GM13976 (cell line): ENCODE data around the gene UBL3.

Experiments
- DNase-seq: peaks from one replicate; pipeline ENCODE4 v3.0.0; 2012; ENCODE audit warnings: low spot score
- in situ Hi-C: fragments of 300-500 bp; cut with MboI; formaldehyde crosslinking; loops from one replicate; pipeline ENCODE4 v1.12.0; 2022; ENCODE audit warnings: low sequenced_read_pairs, mixed read lengths, inconsistent platforms; ENCODE audit not compliant: unreplicated experiment
- TF ChIP-seq, protein P1 (sequence below): IDR thresholded peaks from 2 replicates; pipeline ENCODE4 v1.5.1; 2012; ENCODE audit warnings: borderline replicate concordance, mild to moderate bottlenecking; ENCODE audit not compliant: insufficient read depth; ENCODE audit errors: extremely low read depth, missing control alignments, control extremely low read depth

UBL3 gene

DNA sequence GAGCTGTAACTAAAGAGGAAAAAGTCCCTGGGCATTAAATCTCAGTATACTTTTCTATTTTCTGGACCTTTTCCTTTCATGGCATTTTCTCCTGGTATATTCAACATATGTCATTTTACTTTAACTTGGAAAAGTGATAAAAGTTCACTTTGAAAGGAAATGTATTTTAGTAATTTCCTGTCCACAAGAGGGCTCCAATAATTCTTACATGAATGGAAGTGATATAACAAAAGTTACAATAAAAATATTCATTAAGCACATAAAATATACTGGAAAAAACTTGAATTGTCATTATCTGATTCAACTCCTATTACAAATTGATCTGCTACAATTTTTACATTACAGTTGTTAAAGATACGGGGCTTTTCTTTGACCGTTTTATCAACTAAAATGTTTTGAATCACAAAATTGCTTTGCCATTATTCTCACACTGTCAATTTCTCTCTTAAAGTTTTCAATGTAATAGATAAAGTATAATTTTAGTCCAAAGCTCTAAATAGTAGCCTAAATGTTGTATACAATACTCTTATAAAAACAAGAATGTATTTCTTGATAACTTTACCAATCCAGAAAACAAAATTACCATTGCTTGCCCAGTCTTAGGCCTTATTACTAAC lies 4.9 kb downstream of the UBL3 start:
- TF ChIP-seq, protein P1, sequence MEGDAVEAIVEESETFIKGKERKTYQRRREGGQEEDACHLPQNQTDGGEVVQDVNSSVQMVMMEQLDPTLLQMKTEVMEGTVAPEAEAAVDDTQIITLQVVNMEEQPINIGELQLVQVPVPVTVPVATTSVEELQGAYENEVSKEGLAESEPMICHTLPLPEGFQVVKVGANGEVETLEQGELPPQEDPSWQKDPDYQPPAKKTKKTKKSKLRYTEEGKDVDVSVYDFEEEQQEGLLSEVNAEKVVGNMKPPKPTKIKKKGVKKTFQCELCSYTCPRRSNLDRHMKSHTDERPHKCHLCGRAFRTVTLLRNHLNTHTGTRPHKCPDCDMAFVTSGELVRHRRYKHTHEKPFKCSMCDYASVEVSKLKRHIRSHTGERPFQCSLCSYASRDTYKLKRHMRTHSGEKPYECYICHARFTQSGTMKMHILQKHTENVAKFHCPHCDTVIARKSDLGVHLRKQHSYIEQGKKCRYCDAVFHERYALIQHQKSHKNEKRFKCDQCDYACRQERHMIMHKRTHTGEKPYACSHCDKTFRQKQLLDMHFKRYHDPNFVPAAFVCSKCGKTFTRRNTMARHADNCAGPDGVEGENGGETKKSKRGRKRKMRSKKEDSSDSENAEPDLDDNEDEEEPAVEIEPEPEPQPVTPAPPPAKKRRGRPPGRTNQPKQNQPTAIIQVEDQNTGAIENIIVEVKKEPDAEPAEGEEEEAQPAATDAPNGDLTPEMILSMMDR = no peak
- DNase-seq = no peak
- in situ Hi-C loops = no loop called here

DNA sequence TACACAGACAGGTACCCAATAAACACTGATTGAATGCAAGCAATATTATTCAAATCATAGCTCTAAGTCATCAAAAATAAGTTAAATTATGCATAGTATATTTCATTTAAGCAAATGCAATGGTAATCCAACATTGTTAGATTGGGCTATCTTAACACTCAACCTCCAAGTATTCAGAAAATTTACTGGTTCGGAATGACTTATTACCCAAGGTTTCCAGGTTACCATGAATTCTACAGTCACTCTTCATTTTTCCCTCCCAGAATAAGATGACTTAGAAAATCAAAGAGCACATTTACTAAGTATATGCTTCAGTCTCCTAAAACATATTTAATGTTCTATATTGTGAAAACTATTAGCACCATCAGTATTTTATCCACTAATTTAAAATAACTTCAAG lies 6.0 kb downstream of the UBL3 start:
- in situ Hi-C loops = no loop called here
- TF ChIP-seq, protein P1 = no peak
- no peak for DNase-seq

DNA sequence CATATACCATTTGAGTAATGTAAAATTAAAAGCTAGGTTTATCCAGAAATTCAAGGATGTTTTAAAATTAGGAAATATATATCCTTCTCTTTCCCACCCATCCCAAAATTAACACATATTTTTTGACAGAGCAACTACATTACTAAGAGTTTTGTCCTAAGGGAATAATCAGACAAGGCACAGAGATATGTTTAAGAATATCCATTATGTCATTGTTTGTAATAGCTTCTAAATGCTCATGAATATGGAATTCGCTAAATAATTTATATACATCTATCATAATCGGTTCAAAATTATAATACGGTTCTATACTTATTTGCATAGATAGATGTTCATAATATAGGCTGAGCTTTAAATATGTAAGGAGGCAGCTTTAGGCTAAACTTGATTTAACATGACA lies 9.8 kb downstream of the UBL3 start:
- TF ChIP-seq, protein P1 = no peak
- in situ Hi-C loops = no loop called here
- DNase-seq = no peak

DNA sequence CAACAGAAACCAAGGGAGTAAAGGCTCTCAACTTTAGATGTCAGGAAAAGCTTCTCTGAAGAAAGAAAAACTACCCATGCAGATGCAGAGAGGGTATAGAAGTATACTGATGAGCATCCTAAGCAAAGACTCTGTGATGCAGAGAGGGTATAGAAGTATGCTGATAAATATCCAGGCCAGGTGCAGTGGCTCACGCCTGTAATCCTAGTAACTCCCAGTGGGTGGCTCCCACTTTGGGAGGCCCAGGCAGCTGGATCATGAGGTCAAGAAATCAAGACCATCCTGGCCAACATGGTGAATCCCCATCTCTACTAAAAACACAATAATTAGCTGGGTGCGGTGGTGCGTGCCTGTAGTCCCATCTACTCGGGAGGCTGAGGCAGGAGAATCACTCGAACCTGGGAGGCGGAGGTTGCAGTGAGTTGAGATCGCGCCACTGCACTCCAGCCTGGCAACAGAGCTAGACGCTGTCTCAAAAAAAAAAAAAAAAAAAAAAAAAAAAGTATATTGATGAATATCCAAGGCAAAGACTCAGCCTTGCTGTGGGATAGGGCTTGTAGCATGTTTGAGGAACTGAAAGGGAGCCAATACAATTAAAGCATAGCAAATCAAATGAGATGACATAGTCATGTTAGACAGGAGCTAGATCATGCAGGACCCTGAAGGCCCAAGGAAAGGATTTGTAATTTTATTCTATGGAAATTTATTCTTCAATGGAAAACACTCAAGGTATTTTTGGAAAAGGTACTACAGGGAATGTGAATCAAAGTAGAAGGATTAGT lies 14.9 kb downstream of the UBL3 start:
- in situ Hi-C loops = no loop called here
- DNase-seq = no peak
- TF ChIP-seq, protein P1 = no peak

DNA sequence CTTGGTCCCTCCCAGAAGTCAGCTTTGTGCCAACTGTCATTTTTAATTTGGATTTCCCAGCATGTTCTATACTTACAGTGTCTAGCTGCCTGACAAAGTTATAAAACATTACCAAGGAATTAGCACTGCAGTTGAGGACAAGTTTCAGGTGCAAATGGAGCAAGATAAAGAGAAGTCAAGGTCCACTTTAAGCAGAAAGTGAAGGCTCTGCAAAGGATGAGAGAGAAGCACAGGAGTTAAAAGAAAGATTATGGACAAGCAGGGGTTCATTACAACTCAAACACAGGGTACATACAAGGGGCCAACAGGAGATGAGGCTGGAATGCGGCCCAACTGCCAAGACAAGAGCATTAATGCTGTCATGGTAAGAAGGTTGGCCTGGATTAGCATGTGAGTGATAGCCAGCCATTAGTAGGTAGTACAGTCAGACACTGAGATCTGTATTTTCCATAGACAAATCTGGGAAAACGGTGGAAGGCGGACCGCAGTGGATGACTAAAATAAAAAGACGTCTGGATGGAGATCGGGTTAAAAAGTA lies 17.6 kb downstream of the UBL3 start:
- in situ Hi-C loops = no loop called here
- TF ChIP-seq, protein P1 = no peak
- DNase-seq = no peak

DNA sequence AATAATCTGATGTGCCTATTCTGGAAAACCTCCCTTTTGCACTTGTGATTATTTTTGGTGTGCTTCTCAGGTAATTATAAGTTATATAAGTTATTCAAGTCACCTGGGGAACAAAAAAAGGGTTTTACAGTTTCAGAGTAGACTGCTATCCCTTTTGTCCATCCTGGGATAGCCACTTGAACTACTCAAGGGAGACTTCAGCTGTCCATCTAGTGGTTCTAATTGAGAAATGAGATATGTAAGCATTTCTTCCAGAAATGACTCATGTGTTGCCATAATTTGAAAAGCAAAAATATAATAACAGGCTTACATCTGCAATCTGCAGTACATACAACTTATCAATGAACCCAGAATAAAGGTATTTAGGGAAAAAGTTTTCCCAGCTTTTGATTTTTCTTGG lies 20.4 kb downstream of the UBL3 start:
- peak; percentile 52 for DNase-seq
- in situ Hi-C loops = no loop called here
- TF ChIP-seq, protein P1 = no peak
